HL-60 (cell line): ENCODE results near the gene C11orf98.

ENCODE experiments used
- POLR2AphosphoS5 ChIP-seq: IDR thresholded peaks from 2 replicates; pipeline ENCODE4 v1.6.1; 2012; ENCODE audit warnings: low read depth
- TF ChIP-seq, protein P1 (sequence below): IDR thresholded peaks from one replicate; pipeline ENCODE4 v1.5.1; 2011; ENCODE audit warnings: low read length, control low read depth, inconsistent platforms; ENCODE audit not compliant: insufficient read depth
- TF ChIP-seq, protein P2 (sequence below): IDR thresholded peaks from 2 replicates; pipeline ENCODE4 v1.6.1; 2012; ENCODE audit warnings: low read depth; ENCODE audit not compliant: insufficient replicate concordance

DNA sequence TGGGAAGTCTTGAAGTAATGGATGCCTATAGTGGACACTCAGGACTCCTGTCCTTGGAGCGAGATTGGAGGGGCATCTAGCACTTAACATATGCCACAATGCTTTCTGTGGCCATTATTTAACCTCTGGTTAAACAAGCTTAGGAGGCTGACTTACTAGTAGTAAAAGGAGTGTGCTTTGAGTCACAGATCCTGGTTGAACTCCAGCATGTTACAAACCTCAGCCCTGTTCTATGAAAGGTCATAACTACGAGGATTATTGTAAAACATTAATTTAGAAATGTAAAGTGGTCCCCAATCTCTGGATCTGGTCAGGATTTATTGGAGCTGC, 8.2 kb upstream of the C11orf98 start:
- TF ChIP-seq, protein P1, sequence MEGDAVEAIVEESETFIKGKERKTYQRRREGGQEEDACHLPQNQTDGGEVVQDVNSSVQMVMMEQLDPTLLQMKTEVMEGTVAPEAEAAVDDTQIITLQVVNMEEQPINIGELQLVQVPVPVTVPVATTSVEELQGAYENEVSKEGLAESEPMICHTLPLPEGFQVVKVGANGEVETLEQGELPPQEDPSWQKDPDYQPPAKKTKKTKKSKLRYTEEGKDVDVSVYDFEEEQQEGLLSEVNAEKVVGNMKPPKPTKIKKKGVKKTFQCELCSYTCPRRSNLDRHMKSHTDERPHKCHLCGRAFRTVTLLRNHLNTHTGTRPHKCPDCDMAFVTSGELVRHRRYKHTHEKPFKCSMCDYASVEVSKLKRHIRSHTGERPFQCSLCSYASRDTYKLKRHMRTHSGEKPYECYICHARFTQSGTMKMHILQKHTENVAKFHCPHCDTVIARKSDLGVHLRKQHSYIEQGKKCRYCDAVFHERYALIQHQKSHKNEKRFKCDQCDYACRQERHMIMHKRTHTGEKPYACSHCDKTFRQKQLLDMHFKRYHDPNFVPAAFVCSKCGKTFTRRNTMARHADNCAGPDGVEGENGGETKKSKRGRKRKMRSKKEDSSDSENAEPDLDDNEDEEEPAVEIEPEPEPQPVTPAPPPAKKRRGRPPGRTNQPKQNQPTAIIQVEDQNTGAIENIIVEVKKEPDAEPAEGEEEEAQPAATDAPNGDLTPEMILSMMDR = no peak
- TF ChIP-seq POLR2AphosphoS5 = no peak
- TF ChIP-seq, protein P2, sequence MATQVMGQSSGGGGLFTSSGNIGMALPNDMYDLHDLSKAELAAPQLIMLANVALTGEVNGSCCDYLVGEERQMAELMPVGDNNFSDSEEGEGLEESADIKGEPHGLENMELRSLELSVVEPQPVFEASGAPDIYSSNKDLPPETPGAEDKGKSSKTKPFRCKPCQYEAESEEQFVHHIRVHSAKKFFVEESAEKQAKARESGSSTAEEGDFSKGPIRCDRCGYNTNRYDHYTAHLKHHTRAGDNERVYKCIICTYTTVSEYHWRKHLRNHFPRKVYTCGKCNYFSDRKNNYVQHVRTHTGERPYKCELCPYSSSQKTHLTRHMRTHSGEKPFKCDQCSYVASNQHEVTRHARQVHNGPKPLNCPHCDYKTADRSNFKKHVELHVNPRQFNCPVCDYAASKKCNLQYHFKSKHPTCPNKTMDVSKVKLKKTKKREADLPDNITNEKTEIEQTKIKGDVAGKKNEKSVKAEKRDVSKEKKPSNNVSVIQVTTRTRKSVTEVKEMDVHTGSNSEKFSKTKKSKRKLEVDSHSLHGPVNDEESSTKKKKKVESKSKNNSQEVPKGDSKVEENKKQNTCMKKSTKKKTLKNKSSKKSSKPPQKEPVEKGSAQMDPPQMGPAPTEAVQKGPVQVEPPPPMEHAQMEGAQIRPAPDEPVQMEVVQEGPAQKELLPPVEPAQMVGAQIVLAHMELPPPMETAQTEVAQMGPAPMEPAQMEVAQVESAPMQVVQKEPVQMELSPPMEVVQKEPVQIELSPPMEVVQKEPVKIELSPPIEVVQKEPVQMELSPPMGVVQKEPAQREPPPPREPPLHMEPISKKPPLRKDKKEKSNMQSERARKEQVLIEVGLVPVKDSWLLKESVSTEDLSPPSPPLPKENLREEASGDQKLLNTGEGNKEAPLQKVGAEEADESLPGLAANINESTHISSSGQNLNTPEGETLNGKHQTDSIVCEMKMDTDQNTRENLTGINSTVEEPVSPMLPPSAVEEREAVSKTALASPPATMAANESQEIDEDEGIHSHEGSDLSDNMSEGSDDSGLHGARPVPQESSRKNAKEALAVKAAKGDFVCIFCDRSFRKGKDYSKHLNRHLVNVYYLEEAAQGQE = no peak
